HuH-7 (cell line): ENCODE data around the gene WNT2.
"Not testable (repeated sequence)": the region's sequence is repeated elsewhere in the genome, so short reads cannot be mapped to it uniquely, and the experiment has no call there.

Experiments
- DNase-seq: peaks from one replicate; pipeline ENCODE4 v3.0.0; 2011; ENCODE audit warnings: low spot score

WNT2 gene

GRCh38 chr7:117308891-117309290 lies 14.0 kb downstream of the WNT2 start:
- DNase-seq = no peak

DNA sequence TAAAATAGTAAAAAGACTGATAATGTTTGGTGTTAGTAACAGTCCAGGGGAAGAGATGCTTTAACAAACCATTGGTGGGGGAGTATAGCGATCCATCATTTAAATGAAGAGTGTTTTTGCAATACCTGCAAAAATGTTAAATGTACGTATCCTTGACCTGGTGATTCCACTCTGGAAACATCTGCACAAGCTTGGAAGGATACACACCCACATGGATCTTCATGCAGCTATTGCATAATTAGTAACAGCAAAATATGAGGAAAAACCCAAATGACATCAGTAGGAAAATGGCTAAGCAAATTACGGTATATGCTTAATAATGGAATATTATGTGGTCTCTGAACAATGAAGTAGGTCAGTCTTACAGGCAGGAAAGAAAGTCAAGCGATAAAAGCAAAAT lies 20.5 kb downstream of the WNT2 start:
- DNase-seq = no peak

DNA sequence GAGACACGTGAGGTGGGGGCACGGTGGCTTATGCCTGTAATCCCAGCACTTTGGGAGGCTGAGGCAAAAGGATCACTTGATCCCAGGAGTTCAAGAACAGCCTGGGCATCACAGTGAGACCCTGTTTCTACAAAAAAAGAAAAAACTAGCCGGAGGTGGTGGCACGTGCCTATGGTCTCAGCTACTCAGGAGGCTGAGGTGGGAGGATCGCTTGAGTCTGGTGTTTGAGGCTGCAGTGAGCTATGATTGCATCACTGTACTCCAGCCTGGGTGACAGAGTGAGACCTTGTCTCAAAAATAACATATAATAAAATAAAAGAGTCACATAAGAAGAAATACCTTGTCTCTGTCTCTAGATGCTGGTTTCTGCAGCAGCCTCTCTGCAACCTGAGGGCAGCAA lies 22.4 kb downstream of the WNT2 start:
- DNase-seq = not testable (repeated sequence)

DNA sequence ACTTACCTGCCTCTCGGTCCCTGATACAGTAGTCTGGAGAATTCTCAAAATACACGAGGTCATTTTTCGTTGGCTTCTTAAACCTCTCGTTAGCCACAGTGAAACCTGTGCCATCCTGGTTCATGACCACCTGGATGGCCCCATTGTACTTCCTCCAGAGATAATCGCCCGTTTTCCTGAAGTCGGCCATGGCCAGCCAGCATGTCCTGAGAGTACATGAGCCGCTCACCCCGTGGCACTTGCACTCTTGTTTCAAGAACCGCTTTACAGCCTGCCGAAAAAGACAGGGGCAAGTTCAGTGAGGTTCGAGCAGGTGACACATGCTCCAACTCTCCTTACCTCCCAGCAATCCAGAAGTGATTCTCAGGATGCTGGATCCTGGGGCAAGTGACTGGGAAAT lies 25.3 kb downstream of the WNT2 start:
- DNase-seq = no peak

GRCh38 chr7:117296066-117296465 lies 26.8 kb downstream of the WNT2 start:
- no peak for DNase-seq

- DNase-seq = no peak
Measured at GRCh38 chr7:117285826-117286225, 37.0 kb downstream of the WNT2 start.

- no peak for DNase-seq
Measured at GRCh38 chr7:117284692-117285091, 38.2 kb downstream of the WNT2 start.

GRCh38 chr7:117283779-117284178 lies 39.1 kb downstream of the WNT2 start:
- no peak for DNase-seq

DNA sequence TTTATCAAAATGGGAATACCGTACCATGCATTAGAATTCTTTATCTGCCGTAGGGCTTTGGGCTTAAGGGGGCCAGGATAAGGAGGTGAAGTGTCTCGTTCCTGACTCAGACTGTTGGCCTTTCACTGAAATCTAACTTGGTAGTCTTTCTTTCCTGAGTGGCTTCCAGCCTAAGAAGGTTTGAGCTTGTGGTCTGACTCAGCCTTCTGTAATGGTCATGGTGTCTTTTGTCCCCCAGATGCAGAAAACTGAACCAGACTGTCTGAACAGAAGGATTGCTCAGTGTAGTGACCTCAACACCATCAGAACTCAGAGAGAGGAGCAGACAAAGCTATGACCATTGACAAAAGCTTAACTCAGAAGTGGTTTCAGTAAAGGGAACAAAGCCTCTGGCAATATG lies 39.5 kb downstream of the WNT2 start:
- DNase-seq = no peak

DNA sequence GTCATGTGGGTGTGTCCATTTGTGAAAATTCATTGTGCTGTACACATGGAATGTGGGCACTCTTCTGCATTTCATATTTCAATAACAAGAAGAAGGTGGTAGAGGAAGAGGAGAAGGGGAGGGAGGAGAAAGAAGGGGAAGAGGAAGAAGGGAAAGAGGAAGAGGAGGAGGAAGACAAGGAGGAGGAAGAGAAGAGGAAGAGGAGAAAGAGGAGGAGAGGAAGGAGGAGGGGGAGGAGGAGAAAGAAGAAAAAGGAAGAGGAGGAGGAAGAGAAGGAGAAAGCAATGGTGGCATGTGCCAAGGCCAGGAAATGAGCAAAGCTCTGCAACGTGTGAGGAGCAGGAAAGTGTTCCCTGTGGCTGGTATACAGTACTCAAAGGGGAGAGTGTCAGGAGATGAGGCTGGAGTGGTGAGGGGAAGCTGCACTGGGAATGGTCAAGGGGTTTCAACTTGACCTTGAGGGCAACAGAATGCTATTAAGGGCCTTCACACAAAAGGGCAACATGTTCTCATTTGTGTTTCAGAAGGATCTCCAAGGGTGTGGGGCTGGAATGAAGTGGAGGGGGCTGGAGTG lies 40.5 kb downstream of the WNT2 start:
- DNase-seq = no peak

DNA sequence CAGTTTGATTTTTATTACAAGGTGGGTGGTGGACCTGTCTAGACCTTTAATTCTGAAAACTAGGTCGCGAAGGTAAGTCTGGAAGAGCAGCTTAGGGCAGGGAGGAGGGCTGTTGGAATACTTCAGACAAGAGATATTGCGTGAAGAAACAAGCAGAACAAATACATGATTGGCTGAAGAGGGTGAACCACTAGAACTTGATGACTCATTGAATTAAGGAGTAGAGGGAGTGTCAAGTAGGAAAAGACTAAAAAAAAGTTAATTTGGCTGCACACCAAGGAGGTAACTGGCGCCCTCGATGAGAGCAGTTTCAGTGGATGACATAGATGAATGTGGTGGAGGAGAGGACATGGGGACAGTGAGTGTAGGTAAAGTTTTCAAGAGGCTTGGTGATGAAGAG lies 41.3 kb downstream of the WNT2 start:
- DNase-seq = no peak

GRCh38 chr7:117279931-117280557 lies 42.8 kb downstream of the WNT2 start:
- no peak for DNase-seq

- no peak for DNase-seq
Measured at GRCh38 chr7:117279203-117279602, 43.7 kb downstream of the WNT2 start.

- no peak for DNase-seq
Measured at GRCh38 chr7:117278040-117278439, 44.8 kb downstream of the WNT2 start.

DNA sequence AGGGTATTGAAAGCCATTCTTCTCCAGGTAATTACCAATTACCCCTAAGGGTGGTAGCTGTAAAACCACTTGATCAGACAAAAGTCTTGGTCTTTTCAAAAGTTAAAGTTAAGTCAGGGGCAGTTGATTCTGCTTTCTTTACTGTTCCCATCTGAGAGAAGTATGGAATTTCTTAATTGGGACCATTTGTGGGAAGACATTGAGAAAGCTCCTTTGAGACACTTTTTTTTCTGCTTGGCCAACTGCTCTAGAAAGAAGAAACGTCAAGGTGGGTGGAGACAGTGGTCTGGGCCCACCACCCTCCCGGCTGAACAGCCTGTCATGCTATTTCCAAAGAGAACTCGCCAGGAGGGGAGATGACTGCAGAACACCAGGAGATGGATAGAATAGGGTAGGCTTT lies 45.3 kb downstream of the WNT2 start:
- no peak for DNase-seq

DNA sequence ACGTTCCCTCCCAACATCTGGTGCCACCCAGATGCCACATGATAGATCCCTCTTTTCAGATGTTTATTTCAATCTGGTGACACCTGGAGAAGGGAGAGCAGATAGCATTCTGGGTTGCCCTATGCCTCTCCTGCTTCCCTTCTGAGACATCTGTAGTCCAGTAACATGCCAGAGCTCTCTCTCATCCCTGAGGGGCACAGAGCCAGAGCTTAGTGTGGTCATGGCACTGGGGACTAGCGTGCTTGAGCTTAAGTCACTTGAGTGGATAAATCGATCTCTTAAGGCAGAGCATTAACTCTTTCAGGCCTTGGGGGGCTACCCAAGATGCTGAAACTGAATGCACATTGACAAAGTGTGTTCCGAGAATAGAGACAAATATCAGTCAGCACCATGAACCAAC lies 47.9 kb downstream of the WNT2 start:
- DNase-seq = no peak

DNA sequence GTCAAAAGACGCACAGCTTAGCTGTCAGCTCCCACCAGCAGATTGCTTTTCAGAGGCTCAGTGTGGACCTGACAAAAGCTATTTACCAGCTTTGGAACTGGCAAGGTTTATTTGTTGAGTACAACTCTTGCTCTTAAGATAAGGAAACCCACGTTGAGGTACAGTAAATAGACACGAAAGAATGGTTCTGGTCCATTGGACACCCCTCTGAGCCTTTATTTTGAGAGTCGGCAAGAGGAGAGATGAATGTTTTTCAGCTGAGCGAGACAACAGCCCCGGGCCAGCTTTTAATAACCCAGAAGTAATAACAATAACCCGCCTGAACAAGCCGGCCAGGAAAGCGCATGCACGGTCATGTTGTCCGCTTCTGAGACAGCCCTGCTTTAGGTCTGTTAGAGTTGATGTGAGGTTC lies 49.0 kb downstream of the WNT2 start:
- no peak for DNase-seq

GRCh38 chr7:117273325-117273724 lies 49.5 kb downstream of the WNT2 start:
- DNase-seq = no peak

- DNase-seq = no peak
Measured at GRCh38 chr7:117272017-117272759, 50.7 kb downstream of the WNT2 start.

DNA sequence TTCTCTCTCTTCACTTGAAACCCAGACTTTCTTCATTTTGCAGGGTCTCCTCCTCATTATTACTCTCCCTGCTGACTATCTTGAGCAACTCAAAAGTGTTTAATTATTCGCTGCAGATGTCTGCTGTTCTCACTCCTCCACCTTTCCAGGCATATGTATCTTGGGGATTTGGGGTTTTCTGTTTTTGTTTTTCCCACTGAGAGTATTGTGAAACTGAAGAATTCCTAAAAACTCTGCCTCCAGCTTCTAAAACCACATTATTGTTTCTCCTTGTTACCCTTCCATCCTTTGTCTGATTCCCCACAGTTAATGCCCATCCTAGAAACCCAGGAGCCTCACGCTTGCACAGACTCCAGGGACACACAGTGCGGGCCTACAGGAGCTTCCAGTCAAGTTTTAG lies 51.3 kb downstream of the WNT2 start:
- no peak for DNase-seq

DNA sequence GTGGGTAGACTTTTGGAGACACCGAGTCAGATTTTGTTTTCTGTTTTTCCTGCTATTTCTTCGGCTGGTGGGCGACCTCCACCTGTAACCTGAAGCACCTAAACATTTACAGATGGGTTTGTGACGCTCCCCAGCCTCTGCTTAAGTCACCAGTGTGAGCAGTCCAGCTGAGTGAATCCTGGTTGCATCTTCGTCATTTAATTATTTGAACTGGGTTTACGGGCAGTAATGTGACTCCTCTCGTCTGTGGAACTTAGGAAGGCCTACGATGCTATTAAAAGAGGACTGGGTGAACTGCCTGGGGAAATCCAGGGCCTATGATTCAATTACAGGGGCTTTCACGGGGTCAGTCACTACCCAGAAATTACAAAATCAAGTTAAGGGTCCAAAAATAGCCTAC lies 52.5 kb downstream of the WNT2 start:
- no peak for DNase-seq

DNA sequence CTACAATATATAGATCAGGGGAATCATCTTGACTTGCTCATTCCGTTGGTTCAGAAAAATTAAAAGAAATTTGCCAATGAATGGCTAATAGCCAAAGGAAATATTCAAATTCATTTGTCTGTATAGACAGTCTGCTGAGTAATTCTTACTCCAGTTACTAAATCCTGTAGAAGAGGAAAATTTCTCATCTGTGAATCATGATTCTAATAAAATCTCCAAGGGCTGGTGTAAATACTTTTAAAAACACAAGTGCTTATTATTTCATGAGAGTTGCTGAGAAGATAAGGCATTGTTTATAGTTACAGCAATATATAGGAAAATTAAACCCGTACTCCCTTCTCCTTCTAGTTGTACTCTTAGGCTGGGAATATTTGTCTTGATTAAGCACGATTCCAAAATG lies 53.0 kb downstream of the WNT2 start:
- DNase-seq = no peak

DNA sequence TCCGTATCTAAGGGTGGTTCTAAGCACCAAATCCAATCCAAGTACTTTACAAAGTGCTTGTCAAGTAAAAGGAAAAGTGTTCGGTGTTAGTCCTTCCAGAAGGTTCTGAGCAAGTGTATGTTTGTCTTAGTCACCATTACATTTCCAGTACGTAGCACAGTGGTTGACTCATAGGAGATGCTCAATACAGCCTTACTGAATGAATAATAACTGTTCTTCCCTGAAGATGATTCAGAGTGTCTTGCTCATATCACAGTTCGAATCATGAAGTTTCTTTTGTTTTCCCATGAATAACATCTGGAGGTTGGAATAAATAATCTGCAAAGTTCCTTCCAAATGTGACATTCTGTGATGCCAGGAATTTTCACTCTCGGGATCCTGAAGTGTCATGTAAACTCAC lies 53.4 kb downstream of the WNT2 start:
- DNase-seq = no peak

GRCh38 chr7:117264716-117265115 lies 58.1 kb downstream of the WNT2 start:
- DNase-seq = no peak
